Left colon (tissue), 2 donors: Measurements from ENCODE around the gene CPHXL2. TPM values are rescaled to one million over a fixed set of nuclear protein-coding genes. Genes with fewer than 3 reads are reported as not detected.

ENCODE experiments used
- ATAC-seq: fragments of 200-7000 bp; cut with Tn5 transposase; one replicate; pipeline ENCODE4 v1.9.1; 2020; ENCODE audit warnings: mild to moderate bottlenecking, moderate library complexity
- DNase-seq, 2 donors: peaks; one replicate each; pipeline ENCODE4 v3.0.0-alpha.2; 2020
- intact Hi-C, 2 donors: fragments of 100-400 bp; cut with DNase I in 1 of 2; cut with micrococcal nuclease in 1 of 2; formaldehyde crosslinking; loops; one replicate each; pipeline versions ENCODE4 v1.11.2 to v1.14.0; 2022; cut with DNase I, micrococcal nuclease
- total RNA-seq, 2 donors: library from RNA; stranded (reverse); fragmentation: NEBNext Ultra II Directional; extraction: Animal tissue kit (Norgen Biotek cat#: 25700); gene quantifications; one replicate each; pipeline ENCODE4 v1.2.1, GENCODE V29; 2021
- donor health status: DM: no; HTN: no; CAD: no.
- donor health status: DM: yes; HTN: yes; CAD: no.

Gene CPHXL2
- total RNA-seq, 2 donors from 2014 or later = not detected

GRCh38 chr16:75647112-75647491 lies 29.7 kb downstream of the CPHXL2 start:
- DNase-seq (no peak), ATAC-seq (peak; percentile 19)
- intact Hi-C loops = no loop called here

GRCh38 chr16:75644240-75645012 lies 32.4 kb downstream of the CPHXL2 start:
- no peak for ATAC-seq
- intact Hi-C loops = no loop called here
- DNase-seq = no peak

GRCh38 chr16:75640598-75640997 lies 36.2 kb downstream of the CPHXL2 start:
- ATAC-seq (no peak), DNase-seq (no peak)
- intact Hi-C loops = no loop called here

- intact Hi-C loops = no loop called here
- DNase-seq (no peak), ATAC-seq (no peak)
These were observed 41.8 kb downstream of the CPHXL2 start for GRCh38 chr16:75635036-75635435.

- DNase-seq (no peak), ATAC-seq (no peak)
- intact Hi-C loops = no loop called here
These were observed 44.0 kb downstream of the CPHXL2 start for GRCh38 chr16:75632857-75633256.

- no peak for ATAC-seq
- DNase-seq = no peak
- intact Hi-C loops = no loop called here
These were observed 46.8 kb downstream of the CPHXL2 start for GRCh38 chr16:75630052-75630451.

GRCh38 chr16:75629132-75629531 lies 47.7 kb downstream of the CPHXL2 start:
- intact Hi-C loops = no loop called here
- ATAC-seq = no peak
- no peak for DNase-seq

GRCh38 chr16:75628351-75628750 lies 48.5 kb downstream of the CPHXL2 start:
- no peak for ATAC-seq
- no peak for DNase-seq
- intact Hi-C loops = no loop called here

- intact Hi-C loops = no loop called here
- no peak for ATAC-seq
- no peak for DNase-seq
These were observed 49.0 kb downstream of the CPHXL2 start for GRCh38 chr16:75627851-75628250.

- intact Hi-C loops = no loop called here
- ATAC-seq (no peak), DNase-seq (no peak)
These were observed 50.0 kb downstream of the CPHXL2 start for GRCh38 chr16:75626806-75627205.

GRCh38 chr16:75624921-75625334 lies 51.9 kb downstream of the CPHXL2 start:
- intact Hi-C loops = loop anchor here in 1 of 2 donors (5.0 kb wide), 1 partner anchor 58 kb away; the partner anchor contains the start of gene GABARAPL2
- no peak for ATAC-seq
- no peak for DNase-seq

GRCh38 chr16:75622761-75623605 lies 53.8 kb downstream of the CPHXL2 start, which contains the start of gene ADAT1:
TSS of gene ADAT1 (minus strand) at chr16:75623281. CDS start at chr16:75620799, 2,482 bp downstream.
- DNase-seq (peak; percentile 98 to 100), ATAC-seq (peak; percentile 92)
- intact Hi-C loops = loop anchor here in 1 of 2 donors (5.0 kb wide), 1 partner anchor 56 kb away; the partner anchor contains the start of gene GABARAPL2

- intact Hi-C loops = loop anchor here in 1 of 2 donors (5.0 kb wide), 1 partner anchor 54 kb away; the partner anchor contains the start of gene GABARAPL2
- DNase-seq (no peak), ATAC-seq (peak; percentile 22)
These were observed 55.7 kb downstream of the CPHXL2 start for GRCh38 chr16:75621170-75621477.

- ATAC-seq = no peak
These were observed 56.3 kb downstream of the CPHXL2 start for GRCh38 chr16:75620326-75621169.

GRCh38 chr16:75618780-75619179 lies 58.0 kb downstream of the CPHXL2 start:
- no peak for DNase-seq

More at GRCh38 chr16:75620326-75621169, 56.3 kb downstream of the CPHXL2 start:
- no peak for DNase-seq
- intact Hi-C loops = loop anchor here in 1 of 2 donors (5.0 kb wide), 1 partner anchor 53 kb away; the partner anchor contains the start of gene GABARAPL2

GRCh38 chr16:75617121-75617520 lies 59.7 kb downstream of the CPHXL2 start:
- DNase-seq (no peak), ATAC-seq (no peak)
- intact Hi-C loops = no loop called here

More at GRCh38 chr16:75618780-75619179, 58.0 kb downstream of the CPHXL2 start:
- intact Hi-C loops = no loop called here
- no peak for ATAC-seq

GRCh38 chr16:75616521-75617010 lies 60.2 kb downstream of the CPHXL2 start:
- ATAC-seq = no peak
- intact Hi-C loops = no loop called here
- DNase-seq = no peak

GRCh38 chr16:75615619-75616018 lies 61.2 kb downstream of the CPHXL2 start:
- no peak for DNase-seq
- intact Hi-C loops = no loop called here
- no peak for ATAC-seq
